Right renal pelvis (tissue), 4 donors: ENCODE data around the gene LCORL. TPM values are rescaled to one million over a fixed set of nuclear protein-coding genes. Genes with fewer than 3 reads are reported as not detected.
"Not testable (repeated sequence)": the region's sequence is repeated elsewhere in the genome, so short reads cannot be mapped to it uniquely, and the experiment has no call there.

ENCODE experiments used
- DNase-seq, 4 donors: peaks; one replicate each; pipeline ENCODE4 v3.0.0-alpha.2; 2013; ENCODE audit warnings: low read depth in 4 of 4, low spot score in 3 of 4, missing footprints in 1 of 4
- polyA plus RNA-seq, 4 donors: library from polyadenylated mRNA; unstranded; fragments of 120-200 nt; gene quantifications; one replicate each; pipeline ENCODE4 v1.2.1, GENCODE V29; 2013; ENCODE audit not compliant: insufficient read length in 4 of 4

LCORL gene
- polyA plus RNA-seq, 4 donors = 25.7 to 32.7 (median 31.0) TPM

DNA sequence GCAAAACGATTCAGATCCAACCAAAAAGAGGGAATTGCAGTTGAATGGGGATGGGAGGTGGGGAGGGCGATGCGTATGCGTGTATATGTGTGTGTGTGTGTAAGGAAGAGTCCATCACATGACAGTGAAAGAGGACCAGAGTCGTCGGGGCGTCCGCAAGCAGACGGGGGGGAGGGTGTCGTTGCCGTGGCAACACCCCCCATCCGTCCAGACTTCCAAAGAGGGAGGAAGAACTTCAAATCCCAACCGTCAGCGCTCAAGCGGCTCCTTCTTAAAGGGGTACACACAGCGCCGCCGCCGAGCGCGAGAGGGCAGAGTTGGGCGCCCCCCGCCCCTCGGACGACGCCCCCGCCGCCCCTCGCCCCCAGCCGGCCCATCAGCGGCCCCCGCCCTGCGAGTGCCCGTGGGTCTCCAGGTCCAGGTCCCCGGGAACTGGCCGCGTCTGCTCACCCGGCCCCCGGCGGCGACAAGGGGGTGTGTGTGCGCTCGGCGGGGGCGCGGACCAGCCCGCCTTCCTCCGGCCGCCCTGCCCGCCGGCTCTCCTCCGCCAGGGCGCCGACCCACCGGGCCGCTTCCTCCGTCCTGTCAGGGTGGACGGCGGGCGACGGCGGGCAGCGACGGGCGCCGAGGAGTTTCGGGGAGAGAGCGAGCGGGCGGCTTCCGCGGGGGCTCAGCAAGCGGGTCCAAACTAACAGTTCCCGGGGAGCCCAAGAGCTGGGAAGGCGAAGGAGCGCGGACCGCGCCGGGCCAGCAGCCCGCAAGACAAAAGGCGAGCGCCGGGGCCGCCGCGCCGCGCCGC is 685 bp downstream of the LCORL start:
- peak; percentile 53 to 64 (median 60) for DNase-seq

DNA sequence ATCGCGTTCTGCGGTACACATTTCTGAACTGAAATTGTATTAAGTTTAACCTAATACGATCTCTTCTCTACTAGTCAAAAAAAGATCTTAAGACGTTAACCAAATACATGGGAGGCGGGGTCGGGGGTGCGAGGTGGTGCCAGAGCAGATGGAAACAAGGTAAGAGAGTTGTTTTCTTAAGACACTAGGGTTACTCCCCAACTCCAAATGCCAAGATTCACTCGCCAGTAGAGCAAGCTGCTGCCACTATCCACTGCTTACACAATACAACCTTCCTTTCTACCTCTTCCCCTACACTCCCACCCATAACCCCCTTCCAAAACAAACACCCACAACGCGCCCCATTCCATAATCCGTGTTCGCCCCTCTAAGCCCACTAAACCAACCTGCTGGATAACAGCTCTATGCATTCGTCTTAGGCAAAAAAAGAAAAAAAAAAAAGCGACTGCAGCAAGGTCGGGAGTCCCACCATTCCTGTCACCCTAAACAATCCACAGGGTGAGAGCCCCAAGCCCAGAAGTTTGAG is 1.3 kb downstream of the LCORL start:
- peak in 1 of 4 donors; percentile 8 for DNase-seq

DNA sequence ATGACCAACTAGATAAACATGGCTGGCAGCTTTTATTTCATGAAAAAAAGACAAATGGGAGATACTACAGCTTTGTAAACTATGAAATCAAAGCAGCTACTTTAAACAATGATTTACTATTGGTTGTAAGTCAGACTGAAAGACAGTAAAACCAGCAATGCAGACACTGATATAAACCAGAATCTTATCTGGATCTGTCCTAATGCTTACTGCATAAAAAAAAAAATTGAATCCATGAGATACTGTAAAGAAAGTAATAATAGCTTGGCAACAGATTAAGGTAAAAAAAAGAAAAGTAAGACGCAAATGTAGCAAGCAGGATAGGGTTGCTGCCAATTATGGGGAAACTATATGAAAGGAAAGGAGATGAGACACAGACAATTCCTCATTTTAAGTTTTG is 7.3 kb downstream of the LCORL start:
- no peak for DNase-seq

DNA sequence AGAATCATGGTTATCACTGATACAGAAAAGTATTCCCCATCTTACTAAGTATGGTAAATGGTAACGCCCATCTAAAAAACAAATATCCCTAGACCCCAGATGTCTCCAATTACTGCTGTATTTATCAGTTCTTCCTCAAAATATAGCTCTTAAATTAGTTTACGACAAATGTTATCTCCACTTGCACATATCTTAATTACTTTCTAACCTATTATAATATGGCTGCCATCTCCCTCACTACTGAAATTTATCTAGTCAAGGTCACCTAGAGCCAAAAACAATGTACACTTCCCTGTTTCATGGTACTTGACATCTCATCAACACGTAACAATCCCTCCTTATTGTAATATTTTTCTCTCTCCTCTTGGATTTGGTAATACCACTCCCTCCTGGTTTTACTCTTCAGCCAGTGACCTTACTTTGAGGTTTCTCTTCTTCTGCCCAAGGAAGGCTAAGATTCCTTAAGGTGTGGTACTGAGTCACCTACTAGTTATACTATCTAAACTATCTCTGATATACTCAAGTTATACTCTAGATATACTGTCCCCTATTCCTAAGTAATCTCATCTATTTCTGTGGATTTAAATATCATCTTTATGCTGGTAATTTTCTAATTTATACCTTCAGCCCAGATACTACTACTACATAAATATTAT is 8.6 kb downstream of the LCORL start:
- no peak for DNase-seq

DNA sequence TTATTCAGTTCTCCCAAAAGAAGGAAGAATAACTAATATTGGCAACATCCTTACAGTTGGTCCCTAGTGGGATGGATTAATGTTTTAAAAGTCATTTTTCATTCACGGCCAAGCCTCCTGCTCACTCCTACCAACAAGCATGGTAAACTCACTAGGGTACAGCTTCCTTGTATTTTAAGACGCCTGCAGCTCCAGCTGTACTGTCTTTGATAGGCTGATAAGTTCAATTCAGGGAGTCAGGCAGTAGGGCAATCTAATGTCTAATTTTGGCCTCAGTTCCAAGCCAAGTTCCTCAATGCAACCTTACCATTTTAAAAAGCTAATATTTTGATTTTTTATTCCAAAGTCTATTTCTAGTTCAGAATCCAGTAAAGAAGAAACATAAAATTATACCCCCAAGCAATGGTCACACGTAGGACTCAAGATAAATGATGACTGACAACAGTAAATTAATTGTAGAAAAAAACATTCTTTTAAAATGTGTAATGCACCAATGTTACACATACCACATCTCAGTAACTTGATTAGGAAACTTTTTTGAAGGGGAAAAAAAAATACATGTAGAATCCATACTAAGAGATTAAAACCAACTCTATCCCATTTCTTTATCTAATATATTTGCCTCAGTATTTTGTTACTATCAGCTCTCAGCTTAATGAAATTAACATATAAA is 9.3 kb downstream of the LCORL start:
- no peak for DNase-seq

DNA sequence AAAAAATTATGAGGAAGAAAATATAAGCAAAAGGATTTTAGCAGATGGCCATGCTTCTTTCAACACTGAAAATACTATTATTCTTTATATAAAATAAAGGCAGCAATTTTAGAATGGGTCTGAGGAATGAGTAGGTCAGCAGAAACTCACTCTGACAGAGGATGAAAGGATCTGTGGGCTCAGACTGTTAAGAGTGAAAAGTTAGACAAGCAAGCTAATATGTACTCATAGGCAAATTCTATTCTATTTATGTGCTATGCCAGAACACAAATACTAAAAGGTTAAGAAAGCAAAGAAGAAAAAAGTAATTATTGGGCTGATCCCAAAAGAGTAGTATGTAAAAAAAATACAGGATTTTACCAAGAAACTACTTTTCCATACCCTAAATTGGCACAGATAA is 13.9 kb downstream of the LCORL start:
- no peak for DNase-seq

DNA sequence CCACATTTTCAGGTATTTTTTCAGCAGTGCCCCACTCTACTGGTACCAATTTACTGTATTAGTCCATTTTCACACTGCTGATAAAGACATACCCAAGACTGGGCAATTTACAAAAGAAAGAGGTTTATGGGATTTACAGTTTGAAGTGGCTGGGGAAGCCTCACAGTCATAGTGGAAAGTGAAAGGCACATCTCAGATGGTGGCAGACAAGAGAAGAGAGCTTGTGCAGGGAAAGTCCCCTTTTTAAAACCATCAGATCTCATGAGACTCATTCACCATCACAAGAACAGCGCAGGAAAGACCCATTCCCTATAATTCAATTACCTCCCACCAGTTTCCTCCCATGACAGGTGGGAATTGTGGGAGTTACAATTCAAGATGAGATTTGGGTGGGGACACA is 15.1 kb downstream of the LCORL start:
- DNase-seq = not testable (repeated sequence)

DNA sequence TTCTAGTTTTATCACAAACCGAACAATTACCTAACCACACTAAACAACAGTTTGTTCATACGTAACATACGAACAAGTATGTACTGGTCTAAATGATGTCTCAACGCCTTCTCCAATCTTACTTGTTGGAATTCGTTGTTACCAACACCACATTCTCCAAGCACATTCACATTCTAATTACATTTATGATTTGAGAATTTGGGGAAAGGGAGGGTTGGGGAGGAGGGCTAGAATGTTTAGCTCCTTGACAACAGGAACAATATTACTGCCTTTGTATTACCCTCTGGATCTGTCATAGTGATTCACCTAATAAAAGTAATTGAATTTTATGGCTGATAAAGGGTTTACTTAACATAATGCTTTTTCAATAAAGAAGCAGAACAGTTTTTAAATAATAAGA is 24.4 kb downstream of the LCORL start:
- DNase-seq = no peak

DNA sequence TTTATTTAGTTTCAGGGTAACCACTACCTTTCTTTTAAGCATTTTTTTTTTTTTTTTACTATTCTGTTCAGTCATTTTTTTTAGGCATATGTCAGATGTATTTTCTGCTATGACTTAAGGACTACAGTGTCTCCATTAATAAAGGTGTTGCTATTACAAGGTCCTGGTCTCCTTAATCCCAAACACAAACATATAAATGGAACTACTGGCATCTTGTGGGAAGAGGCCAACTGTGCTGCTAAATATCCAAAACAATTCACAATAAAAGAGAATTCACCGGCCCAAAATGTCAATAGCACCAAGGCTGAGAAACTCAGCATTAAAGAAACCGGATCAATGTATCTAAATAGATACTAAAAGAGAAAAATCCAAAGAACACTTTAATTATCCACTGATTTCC is 26.4 kb downstream of the LCORL start:
- no peak for DNase-seq

DNA sequence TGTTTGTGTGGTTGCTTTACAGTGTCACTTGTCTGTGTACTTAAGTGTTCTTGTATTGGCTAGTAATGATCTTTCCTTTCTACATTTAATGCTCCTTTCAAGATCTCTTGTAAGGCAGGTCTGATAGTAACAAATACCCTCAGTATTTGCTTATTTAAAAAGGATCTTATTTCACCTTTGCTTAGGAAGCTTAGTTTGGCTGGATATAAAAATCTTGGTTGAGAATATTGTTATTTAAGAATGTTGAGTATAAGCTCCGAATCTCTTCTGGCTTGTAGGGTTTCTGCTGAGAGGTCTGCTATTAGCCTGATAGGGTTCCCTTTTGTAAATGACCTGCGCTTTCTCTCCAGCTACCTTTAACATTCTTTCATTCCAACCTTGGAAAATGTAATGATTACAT is 35.7 kb downstream of the LCORL start:
- no peak for DNase-seq

DNA sequence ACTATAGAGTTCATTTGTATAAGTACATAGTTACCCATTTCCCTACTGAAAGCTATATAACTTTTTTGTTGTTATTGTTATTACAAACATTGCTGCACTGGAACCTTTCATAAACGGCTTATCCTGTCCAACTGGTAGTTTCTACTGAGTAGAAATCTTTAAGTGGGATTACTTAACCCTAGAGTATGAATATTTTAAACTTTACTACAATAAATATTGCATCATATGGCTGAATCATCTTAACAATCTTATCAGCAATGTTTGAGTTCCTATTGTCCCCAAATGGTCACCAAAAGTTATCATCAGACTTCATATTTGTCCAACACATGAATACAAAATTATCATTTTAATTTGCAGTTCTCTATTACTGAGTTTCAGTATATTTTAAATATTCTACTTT is 40.5 kb downstream of the LCORL start:
- no peak for DNase-seq

DNA sequence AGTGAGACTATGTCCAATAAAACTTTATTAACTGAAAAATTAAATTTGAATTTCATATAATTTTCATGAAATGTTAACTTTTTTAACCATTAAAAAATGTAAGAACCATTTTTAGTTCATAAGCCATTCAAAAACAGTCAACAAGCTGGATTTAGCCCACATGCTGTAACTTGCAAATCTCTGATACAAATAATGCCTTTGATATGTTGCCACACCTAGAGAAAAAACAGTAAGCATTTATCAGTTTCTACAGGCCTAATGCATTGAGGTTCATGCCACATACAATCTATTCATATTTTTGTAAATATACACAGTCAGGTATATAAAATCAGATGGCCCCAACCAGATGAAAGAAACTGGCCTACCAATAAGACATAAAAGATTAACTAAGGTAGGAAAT is 52.8 kb downstream of the LCORL start:
- DNase-seq = no peak

DNA sequence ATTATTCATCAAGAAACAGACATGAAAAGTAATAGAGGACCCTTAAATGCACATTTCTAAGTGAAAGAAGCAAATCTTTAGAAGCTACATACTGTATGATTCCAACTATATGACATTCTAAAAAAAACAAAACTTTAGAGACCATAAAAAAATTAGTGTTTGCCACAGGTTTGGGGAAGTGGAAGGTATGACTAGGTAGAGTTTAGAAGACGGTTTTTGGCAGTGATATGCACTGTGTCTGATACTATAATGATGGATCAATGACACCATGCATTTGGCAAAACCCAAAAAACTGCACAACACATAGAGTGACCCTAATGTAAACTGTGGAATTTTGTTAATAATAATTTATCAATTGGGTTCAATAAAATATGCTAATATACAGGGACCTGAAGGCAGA is 54.5 kb downstream of the LCORL start:
- no peak for DNase-seq

DNA sequence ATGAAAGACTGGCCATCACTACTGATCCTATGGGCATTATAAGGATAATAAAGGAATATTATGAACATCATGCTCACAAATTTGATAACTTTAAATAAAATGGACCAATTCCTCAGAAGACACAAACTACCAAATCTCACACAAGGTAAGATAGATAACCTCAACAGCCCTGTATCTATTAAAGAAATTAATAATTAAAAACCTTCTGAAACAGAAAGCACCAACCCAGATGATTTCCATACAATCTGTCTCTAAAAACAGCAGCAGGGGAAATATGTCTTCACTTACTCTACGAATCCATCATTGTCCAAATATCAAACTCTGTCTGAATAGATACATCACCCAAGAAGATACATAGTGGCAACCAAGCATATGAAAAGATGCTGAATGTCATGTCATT is 55.2 kb downstream of the LCORL start:
- DNase-seq = no peak

DNA sequence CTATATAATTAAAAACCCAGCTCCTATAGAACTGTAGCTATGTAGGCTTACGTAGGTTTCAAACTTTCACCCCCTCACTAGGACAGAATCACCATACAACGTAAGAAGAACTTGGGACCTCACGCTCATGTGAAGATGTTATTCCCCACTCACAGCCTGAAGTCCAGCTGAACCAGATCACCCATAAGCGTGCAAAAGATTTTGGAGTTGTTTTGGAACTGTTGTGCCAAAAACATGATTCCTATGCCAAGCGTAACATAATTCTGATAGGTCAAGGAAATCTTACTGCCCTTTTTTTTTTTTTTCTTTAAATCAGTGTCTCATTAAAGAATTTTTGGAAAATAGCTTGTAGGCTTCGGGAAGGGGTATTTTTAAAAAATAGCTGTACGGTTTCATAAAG is 57.0 kb downstream of the LCORL start:
- DNase-seq = no peak

DNA sequence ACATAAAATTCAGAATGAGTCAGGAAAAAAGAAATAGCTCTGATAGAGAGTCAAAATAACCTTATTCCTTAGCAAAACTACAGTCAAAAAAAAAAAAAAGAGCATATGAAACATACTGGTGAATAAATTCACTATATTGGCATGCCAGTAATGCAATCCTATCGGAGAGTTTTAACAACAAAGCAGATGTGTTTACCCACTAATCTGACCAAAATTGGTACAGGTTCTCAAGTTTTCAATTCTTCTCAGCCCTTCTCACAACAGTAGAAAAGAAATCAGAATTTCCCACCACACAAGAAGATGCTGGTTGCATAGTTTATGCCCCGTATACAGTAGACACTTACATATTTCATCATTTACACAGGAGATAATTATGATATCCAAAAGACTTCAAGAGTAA is 59.4 kb downstream of the LCORL start:
- no peak for DNase-seq

DNA sequence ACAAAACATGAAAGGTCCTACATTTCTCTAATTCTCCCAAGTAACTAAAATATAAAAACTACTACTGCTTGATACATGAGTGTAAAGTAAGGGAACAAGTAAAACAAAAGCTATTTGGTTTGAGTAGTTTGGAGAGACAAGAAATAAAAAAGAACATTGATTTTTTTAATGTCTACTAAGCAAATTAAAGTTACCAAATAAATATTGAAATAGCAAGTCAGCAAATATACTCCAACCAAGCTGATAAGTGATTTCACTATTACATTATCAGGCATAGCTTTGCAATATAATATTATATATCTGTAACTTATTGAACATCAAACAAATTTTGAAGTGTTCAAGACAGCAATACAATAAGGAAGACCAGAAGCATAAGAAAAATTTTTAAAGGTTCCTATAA is 60.3 kb downstream of the LCORL start:
- DNase-seq = no peak

DNA sequence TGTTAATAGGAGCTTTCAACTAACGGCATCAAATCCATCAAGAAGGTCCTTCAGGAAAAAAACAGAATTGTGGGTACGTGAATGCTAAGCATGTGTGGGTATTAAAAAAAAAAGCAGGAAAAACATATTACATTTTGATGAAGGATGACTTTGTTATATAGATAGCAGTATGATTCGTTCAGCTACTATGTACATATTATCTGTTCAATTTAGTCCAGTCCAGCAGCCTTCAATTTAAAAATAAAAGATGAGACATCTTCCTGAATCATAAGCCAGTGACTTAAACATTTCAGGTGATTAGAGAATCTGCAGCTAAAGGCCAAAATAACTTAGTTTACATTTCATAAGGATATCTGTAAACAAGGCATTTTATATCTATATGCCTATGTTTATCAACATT is 63.4 kb downstream of the LCORL start:
- DNase-seq = no peak

DNA sequence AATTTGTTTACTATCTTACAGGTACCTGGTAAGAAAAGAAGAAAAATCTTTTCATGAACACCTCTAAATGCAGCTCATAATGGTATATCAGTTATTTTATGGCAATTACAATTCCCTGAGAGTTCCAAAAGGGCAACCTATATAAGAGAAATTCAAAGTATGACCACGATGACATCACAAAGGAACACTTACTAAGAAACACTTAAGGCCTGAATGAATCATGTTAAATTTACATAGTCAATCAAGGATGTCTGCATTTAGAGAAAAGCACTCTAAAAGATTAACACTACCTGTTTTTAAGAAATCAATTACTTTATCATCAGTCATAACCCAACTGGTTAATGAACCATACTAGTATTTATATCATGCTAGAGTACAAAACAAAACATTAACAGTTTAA is 63.9 kb downstream of the LCORL start:
- no peak for DNase-seq

DNA sequence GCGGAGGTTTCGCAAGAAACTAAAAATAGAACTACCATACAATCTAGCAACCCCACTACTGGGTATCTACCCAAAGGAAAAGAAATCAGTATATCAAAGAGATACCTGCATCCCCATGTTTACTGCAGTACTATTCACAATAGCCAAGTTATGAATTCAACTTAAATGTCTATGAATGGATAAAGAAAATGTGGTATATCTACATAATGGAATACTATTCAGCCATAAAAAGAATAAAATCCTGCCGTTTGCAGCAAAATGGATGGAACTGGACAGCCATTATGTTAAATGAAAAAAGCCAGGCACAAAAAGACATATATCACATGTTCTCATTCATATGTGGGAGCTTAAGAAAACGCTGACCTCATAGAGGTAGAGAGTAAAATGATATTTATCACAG is 65.3 kb downstream of the LCORL start:
- DNase-seq = no peak

DNA sequence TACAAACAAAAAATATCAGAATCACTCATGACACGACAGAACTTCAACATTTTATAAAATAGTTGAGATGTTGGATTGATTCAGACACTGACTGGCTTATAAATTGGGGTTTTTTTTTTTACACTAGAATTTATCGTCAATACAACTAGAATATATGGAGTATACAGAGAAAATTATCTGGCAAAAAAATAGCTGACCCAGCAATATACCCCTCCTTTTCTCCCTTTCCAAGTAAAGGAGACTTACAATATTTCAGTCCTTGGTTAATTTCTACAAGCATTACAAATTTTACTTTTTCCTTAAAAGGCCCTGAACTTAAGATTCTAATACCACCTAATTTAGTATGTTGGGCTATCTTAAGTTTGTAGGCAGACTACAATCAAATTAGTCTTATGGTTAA is 76.3 kb downstream of the LCORL start:
- no peak for DNase-seq

DNA sequence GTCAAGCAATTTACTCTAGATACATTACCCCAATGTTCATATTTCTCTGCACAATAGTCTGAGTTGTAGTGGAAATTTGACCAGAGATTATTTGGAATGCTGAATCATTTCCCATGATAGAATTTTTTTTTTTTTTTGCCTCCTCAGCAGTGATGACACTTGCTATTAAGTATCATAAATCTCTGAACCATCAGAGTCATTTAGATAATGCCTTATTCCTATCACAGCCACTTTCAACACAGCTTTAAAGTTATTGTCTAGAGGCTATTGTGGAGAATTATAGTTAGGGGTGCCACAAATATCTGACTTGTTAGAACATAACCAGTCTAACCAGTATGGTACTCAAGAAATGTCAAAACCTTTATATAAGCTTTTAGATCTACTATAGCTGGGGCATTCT is 79.8 kb downstream of the LCORL start:
- no peak for DNase-seq
